ENCODE results near the gene SREBF2.

The SREBF2 gene

GRCh38 chr22:41888627-41889200, 55.8 kb downstream of the SREBF2 start:
- no peak for TF ChIP-seq CTCF (IDR thresholded peaks at IDR 0.05)

- TF ChIP-seq CTCF (IDR thresholded peaks at IDR 0.05), result no peak
Observed at GRCh38 chr22:41891407-41891806, 58.5 kb downstream of the SREBF2 start.

- no peak for TF ChIP-seq CTCF (IDR thresholded peaks at IDR 0.05)
Observed at GRCh38 chr22:41892721-41893120, 59.8 kb downstream of the SREBF2 start.

GRCh38 chr22:41893591-41894375, 60.9 kb downstream of the SREBF2 start:
- TF ChIP-seq CTCF (IDR thresholded peaks at IDR 0.05), result no peak

- TF ChIP-seq CTCF (IDR thresholded peaks at IDR 0.05), result no peak
Observed at GRCh38 chr22:41898645-41899044, 65.7 kb downstream of the SREBF2 start.

GRCh38 chr22:41899110-41899509, 66.2 kb downstream of the SREBF2 start:
- no peak for TF ChIP-seq CTCF (IDR thresholded peaks at IDR 0.05)

GRCh38 chr22:41899992-41900651, 67.2 kb downstream of the SREBF2 start:
- TF ChIP-seq CTCF (IDR thresholded peaks at IDR 0.05), result no peak
